Activated naive CD4-positive, alpha-beta T cell treated with anti-CD3 and anti-CD28 coated beads, Interleukin-2, amount 50 U/mL, for 24 hours (primary cell): ENCODE results near the gene COPZ1.
A peak's percentile ranks its signal among the peaks of the same experiment; 100 is the strongest.

Source experiments
- H3K27ac Mint-ChIP-seq: one replicate; pipeline ENCODE4 v1.8.0; 2021; ENCODE audit warnings: mild to moderate bottlenecking, mixed read lengths
- H3K27me3 Mint-ChIP-seq: one replicate; pipeline ENCODE4 v1.8.0; 2021; ENCODE audit warnings: mixed read lengths
- H3K36me3 Mint-ChIP-seq: one replicate; pipeline ENCODE4 v1.8.0; 2021; ENCODE audit warnings: mixed read lengths
- H3K4me1 Mint-ChIP-seq: one replicate; pipeline ENCODE4 v1.8.0; 2021; ENCODE audit warnings: mixed read lengths
- H3K4me3 Mint-ChIP-seq: one replicate; pipeline ENCODE4 v1.8.0; 2021; ENCODE audit warnings: mild to moderate bottlenecking, mixed read lengths
- H3K9me3 Mint-ChIP-seq: one replicate; pipeline ENCODE4 v1.8.0; 2021; ENCODE audit warnings: mixed read lengths

The COPZ1 gene

DNA sequence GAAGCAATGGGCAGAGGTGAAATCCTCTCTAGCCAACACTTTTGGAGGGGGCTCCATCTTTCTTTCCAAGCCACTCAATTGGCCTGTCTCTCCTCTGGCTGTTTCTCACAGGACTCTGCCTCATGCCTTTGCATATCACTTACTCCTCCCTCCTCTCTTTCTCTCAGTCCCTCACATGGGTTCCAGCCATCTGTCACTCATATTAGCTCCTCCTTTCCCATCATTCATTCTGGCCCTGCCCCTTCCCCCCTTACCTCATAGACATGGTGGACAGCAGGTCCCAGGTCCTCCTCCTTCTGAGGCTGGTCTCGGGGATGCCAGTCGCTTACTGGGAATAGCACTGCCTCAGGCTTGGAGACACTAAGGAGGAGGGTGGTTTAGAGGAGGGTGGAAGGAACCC lies 76.2 kb downstream of the COPZ1 start:
- Mint-ChIP-seq H3K4me3 (no peak overlapping the region), H3K36me3 (peaks cover 9% of the 10 kb centered on the region), H3K9me3 (no peaks in the 10 kb centered on the region), H3K27ac (peak overlapping the region; percentile 57), H3K4me1 (peaks cover 23% of the 10 kb centered on the region), H3K27me3 (no peaks in the 10 kb centered on the region)
